GM19468 (cell line): Measurements from ENCODE around the gene PTGR2.
"Not testable (repeated sequence)": the region's sequence is repeated elsewhere in the genome, so short reads cannot be mapped to it uniquely, and the experiment has no call there.

ENCODE experiments used
- ATAC-seq: cut with Tn5 transposase; IDR thresholded peaks from one replicate; pipeline ENCODE4 v1.9.1; 2021; ENCODE audit warnings: mild to moderate bottlenecking, moderate library complexity, moderate number of reproducible peaks; ENCODE audit not compliant: unreplicated experiment; ENCODE audit errors: extremely low read depth

Gene PTGR2

DNA sequence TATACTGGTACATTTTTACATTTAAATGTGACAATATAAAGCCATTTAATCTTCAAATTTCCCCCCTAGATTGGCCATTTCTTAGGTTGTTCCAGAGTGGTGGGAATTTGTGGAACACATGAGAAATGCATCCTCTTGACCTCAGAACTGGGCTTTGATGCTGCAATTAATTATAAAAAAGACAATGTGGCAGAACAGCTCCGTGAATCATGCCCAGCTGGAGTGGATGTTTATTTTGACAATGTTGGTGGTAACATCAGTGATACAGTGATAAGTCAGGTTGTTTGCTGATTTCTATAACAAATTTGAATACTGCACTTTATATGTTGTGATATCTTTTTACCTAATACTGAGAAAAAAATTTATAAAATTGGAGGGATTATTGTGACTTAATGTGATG lies 27.4 kb downstream of the PTGR2 start:
- ATAC-seq, result no peak

DNA sequence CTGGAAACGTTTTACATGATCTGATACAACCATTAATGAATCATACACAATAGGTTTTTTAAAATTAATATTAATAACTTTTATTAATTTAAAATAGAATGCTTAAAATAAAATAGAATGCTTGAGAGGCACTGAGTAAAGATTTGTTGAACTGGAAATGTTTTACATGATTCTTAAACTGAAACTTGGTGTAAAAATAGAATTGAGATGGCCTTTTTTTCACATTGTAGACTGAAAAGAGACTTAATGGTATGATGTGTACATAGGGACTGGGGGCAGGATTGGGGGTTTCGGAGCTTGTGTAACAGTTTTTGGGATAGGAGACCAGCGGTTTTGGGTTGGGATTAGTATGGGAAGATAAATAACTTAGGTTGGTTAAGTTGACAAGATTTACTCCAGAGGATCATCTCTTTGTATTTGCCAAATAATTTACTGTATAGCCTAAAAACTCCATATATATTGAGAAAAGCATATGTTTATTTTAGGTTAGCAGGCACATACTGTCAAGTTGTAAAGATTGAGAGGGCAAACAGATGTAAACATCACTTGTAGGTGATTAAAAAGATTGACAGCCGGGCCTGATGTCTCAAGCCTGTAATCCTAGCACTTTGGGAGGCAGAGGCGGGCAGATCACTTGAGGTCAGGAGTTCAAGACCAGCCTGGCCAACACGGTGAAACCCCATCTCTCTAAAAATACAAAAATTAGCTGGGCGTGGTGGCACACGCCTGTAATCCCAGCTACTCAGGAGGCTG lies 33.0 kb downstream of the PTGR2 start:
- no peak for ATAC-seq

DNA sequence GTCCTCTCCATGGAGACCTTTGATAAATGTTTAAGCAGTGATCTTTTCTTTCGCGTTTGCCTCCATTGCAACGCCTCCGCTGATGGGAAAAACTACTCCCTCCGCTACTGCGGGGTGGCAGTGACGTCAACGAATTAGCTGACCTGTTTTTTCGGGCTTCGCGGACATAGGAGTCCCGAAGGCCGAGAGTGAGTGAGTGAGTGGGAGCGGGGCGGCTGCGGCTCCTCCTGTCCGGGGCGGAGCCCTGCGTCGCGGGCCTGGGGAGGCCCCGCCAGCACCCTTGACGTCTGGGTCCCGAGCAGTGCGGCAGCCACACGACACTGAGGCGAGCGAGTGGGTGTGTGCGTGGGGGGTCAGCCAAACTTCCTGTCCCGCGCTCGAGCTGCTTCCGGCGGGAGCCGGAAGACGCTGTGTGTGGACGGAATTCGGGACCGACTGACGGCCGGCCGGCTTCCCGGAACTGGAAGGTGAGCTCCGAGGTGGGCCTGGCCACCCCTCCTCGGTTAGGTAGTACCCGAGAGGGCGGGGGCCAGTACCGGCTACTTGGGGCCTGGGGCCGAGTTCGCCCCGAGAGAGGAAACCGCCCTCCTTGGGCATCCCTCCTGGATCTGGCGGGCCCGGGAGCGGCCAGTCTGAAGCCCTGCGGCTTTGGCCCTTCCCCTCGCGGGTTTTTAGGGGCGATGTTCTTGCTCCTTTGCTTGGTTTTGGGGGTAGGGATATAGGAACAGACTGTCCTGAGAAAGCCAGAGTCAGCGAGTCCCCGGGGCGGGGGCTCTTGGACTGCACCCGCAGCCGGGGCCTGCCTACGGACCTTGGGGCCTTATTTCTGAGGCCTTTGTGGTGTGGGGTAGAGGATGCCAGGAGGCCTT lies 35.1 kb downstream of the PTGR2 start, which contains the start of gene ZNF410:
Gene ZNF410, plus strand, starts transcription at position 411 of the 869 bp plus-strand sequence. CDS start 5,317 bp downstream, outside the sequence.
- ATAC-seq, result peak; percentile 92

DNA sequence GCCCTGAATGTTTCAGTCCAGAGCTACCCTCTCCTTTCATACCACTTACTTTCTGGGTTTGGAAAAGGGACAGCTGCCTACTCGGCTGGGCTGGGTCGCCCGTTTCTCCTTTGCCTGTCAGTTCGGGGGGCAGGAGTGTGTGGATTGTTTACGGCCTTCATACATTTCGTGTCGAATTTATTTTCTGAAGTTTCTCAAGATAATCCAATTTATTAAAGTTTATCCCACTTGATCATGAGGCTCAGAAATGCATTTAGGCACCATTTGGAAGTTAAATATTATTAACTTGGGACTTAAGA lies 35.6 kb downstream of the PTGR2 start:
- no peak for ATAC-seq

DNA sequence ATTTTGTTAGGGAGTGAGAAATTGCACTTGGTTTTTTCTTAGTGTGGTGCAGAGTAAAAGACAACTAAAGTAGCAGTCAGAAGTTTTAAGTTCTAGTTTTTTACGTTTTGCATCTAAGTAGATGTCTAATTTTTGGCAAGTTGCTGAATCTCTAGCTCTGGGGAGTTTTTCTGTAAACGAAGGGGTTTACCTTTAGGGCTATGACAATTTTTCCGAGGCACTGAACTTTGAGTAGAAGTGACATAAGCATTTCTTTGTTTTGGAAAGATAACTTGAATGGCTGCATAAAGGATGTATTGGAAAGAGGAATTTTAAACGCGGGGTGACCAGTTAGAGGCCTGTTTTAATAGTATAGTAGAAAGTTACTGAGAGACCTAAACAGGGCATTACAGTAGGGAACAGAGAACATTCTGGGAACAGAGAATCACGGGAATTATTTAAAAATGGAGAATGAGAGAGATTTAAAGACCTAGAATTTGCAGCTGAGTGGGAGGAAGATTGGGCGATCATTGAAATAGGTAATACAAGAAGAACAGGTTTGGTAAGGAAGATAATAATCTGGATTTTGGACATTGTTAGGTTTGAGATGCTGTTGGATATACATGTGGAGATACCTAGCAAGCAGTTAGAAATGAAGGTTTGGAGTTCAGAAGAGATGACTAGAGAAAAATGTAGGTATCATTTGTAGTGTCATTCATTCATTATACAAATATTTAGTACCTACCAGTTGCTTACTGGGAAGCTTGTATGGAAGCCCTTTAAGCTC lies 36.2 kb downstream of the PTGR2 start:
- no peak for ATAC-seq

DNA sequence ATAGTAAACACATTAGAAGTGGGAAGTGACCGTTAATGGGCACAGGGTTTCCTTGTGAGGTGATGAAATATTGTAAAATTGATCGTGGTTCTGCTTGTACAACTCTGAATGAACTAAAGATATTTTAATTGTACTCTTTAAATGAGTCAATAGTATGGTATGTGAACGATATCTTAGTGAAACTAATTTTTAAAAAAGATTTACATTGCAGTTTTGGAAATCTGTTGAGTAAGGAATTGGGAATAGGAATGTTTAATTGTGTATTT lies 36.8 kb downstream of the PTGR2 start:
- ATAC-seq, result no peak

DNA sequence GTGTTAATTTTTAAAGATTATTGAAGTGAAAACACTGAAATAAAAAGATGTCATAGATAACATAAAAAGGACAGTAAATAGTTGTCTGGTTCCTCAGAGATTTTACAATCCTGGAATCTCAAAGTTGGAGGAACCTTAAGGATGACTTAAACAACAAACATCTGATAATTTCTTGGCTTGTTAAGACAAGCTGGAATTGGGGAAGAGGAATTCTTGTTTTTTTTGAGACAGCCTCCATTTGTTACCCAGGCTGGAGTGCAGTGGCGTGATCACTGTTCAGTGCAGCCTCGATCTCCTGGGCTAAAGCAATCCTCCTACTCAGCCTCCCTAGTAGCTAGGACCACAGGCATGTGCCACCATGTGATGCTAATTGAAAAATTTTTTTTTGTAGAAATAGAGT lies 37.3 kb downstream of the PTGR2 start:
- ATAC-seq, result no peak

DNA sequence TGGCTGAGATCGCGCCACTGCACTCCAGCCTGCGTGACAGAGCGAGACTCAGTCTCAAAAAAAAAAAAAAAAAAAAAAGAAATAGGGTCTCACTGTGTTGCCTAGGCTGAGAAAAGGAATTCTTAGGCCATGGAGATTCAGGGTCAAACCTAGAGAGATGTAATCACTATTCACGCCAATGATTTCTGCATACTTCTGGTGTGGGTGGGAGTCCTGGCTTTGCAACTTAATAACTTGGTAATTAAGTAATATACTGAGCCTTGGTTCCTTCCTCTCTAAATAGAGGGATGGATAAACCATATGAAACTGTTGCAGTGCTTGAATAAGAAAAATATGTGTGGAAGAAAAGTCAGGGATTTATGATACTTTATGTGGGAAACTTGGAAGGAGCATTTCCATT lies 37.7 kb downstream of the PTGR2 start:
- no peak for ATAC-seq

DNA sequence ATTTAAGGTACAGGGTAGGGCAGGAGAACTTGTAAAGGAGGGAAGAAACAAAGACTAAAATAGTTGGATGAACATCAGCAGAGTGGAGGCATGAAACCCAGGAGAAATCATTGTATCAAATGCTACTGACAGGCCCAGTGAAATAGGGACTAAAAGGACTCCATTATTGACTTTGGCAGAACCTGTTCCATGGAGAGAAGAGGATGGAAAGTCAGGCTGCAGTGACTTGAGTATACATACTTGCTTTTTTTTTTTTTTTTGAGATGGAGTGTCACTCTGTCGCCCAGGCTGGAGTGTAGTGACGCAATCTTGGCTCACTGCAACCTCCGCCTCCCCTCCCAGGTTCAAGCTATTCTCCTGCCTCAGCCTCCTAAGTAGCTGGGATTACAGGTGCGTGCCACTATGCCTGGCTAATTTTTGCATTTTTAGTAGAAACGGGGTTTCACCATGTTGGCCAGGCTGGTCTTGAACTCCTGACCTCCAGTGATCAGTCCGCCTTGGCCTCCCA lies 42.6 kb downstream of the PTGR2 start:
- ATAC-seq, result not testable (repeated sequence)

DNA sequence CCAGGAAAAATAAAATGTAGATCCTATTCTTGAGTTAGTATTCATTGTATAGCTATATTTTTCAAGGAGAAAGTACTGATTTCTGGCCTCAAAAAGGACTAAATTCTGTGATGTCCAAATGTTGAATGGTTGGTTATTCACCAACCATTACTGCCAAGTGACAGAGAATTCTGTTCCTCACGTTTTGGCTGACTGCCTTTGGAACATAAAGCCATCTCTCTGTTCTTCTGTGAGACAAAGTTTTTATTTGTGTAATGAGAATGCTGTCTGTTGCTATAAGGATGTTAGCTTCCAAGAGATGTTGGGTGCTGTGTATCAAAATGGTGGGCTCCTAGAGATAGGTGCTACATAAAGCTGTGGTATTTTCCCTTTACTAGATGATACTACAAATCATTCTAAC lies 44.3 kb downstream of the PTGR2 start:
- no peak for ATAC-seq

DNA sequence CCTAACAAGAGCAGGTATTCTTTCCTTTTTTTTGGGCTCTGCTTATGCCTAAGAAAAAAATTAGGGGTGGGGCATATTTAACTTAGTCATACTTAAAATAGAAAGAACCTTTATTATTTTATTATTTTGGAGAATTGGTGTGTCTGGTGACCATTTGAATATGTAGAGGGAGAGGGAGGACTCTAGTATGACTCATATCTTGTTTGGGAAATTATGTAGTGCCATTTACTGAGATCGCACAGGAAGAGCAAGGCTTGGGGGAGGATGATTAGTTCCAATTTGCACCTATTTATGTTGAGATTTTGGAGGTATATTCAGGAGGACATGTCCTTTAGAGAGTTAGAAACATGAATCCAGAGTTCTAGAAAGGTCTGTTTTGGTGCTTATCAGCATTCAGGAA lies 44.9 kb downstream of the PTGR2 start:
- no peak for ATAC-seq

DNA sequence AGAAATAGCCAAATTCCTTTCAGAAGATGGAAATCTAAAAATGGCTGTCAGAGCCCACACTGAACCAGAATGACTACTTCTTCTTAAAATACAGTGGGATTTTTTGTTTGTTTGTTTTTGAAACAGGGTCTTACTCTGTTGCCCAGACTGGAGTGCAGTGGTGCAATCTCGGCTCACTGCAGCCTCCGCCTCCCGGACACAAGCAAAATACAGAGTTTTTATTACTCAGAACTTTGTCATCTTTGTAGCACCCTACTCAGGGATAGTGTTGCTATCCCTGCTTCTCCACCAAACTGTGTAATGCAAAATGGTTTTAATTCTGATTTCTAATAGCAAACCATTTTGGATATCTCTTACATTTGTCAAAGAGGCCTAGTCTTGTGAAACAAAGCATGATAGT lies 51.4 kb downstream of the PTGR2 start:
- no peak for ATAC-seq

DNA sequence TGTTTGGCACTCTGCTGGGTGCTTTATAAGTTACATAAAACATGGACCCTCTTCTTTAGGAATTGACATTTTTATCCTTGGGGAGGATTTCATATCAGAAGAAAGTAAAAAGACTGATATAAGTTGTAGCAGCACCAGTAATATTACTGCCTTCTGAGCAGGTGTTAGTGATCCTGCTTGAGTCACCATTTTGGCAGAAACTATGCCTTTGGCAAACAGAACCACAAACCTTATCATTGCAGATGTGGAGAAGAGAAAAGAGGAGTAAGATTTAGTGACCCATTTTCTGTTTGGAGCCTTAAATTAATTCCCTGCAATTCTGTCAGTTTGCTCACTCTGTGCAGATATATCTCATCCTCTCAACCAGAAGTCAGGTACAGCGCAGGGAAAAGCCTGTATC lies 58.0 kb downstream of the PTGR2 start:
- ATAC-seq, result no peak

DNA sequence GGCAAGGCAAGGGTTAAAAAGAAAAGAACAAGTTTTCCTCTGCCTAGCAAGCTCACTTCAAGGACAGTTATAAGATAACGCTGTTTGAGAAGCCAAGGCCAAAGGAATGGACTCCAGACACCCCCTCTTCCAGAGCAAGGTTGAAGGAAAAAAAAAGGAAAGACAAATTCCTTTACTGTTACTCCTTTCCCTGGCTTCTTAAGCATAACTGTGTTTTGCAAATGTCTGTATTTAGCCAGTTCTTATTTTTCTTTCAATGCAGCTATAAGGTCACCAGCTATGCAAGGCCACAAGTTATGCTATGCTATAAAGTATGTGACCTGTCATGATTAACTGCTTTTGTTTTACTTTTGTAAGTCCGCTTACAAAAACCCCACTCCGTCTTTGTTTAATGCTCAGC lies 61.6 kb downstream of the PTGR2 start:
- no peak for ATAC-seq

DNA sequence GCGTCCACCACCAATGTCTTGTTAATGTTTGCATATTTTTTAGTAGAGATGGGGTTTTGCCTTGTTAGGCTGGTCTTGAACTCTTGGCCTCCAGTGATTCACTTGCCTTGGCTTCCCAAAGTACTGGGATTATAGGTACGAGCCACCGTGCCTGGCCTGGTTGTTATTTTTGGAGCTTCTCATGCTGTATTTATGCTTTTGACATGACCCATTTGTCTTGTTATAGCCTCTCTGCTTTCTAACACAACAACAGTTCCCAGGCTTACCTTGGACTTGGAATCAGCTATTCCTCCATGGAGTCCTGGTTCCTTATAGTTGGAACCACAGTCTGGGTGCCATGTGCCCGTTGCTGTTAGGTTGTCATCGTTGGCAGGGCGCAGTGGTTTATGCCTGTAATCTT lies 64.7 kb downstream of the PTGR2 start:
- no peak for ATAC-seq

DNA sequence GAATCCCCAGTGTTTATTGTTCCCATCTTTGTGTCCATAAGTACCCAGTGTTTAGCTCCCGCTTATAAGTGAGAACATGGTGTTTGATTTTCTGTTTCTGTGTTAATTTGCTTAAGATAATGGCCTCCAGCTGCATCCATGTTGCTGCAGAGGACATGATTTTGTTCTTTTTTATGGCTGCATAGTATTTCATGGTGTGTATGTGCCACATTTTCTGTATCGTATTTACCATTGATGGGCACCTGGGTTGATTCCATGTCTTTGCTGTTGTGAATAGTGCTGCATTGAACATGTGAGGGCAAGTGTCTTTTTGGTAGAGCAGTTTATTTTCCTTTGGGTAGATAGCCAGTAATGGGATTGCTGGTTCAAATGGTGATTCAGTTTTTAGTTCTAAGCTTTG lies 67.8 kb downstream of the PTGR2 start:
- ATAC-seq, result not testable (repeated sequence)

DNA sequence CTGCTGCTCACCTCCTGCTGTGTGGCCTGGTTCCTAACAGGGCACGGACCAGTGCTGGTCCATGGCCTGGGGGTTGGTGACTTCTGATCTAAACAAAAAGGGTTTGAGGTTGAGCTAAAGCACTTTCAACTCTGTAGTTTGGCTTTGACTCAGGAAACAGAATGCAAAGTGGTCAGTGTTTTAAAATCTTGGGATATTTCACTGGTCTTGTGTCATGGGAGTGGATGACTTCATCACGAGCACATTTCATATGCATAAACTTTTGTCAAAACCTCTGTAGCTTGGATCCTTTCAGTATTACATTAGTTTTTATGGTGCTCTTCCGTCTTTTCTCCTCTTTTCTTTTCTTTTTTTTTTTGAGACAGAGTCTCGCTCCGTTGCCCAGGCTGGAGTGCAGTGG lies 72.7 kb downstream of the PTGR2 start:
- no peak for ATAC-seq
